Ammon's horn (tissue), 1 donor: ENCODE measurements around the gene SLC10A7.

Experiments
- DNase-seq: peaks from one replicate; pipeline ENCODE4 v3.0.0-alpha.2; 2016; ENCODE audit warnings: low spot score

SLC10A7 gene

DNA sequence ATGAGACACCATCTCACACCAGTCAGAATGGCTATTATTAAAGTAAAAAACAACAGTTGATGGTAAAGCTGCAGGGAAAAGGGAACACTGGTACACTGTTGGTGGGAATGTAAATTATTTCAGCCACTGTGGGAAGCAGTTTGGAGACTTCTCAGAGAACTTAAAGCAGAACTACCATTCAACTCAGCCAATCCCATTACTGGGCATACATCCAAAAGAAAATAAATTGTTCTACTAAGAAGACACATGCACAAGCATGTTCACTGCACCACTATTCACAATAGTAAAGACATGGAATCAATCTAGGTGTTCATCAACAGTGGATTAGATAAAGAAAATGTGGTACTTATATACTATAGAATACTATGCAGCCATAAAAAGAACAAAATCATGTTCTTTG lies 172.4 kb downstream of the SLC10A7 start:
- no peak for DNase-seq

DNA sequence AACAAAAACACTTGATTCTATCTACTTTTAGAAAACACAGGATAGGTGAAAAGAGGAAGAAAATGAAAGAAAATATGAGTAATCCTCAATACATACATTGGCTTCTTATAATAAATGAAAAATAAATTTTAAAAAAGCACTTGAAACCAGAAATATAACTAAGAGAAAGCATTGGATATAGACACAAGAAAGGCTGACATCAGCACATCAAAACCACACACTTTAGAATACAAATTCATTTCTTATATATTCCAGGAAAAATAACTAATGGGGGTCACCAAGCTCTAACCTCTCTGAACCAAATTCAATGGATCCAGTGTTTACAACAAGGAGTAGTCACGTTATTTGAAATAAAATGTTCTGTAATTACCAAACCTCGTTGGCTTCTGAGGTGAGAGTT lies 173.9 kb downstream of the SLC10A7 start:
- DNase-seq: no peak

DNA sequence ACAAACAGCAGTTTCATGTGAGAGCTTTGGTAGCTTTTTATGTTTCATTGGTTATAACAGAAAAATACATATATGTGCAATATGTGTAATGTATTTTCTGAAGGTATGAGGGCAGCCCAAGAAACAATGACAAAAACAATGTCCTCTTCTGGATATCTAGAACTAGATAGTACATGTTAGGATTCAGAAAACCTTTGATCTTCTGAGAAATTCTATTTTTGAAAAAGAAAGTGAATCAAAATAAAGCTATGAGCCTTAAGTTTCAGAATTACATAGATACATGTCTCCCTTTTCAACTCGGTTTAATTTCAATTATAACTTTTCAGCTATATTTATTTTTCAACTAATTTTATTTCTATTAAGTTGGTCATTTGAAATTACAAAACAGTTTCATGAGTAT lies 175.5 kb downstream of the SLC10A7 start:
- DNase-seq: no peak

DNA sequence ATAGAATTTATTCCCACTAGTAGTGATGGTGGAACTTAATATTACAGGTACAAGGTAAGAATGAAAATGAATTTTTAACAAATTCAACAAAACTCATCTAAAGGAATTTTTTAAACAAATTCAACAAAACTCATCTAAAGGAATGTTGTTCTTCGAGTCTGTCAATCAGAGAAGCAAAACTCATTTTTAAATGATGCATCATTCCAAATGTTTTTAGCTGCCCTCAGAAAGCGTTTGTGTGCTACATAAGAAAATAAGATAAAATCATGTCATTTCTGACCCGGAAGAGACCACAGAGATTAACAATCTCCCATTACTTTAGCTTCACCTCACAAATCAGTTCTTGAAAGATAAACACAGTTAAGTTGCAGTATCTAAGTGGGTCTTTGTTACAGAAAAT lies 178.0 kb downstream of the SLC10A7 start:
- no peak for DNase-seq

DNA sequence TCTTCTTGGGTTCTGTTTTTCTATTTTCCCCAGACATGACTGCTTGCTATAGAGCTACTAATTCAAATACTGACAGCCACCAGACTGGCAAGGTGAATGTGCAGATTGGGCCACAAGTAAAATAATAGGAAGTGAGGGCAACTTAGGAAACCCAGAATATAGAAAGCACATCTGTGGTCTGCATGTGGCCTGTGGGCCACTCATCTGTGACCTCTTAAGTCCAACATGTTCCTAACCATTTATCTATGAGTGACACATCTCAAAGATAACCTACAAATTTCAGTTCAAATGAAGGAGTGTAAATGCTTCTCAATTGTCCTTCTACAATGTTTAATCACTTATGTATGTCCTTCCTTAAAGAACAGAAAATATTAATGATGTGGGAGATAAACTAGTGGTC lies 178.5 kb downstream of the SLC10A7 start:
- no peak for DNase-seq

DNA sequence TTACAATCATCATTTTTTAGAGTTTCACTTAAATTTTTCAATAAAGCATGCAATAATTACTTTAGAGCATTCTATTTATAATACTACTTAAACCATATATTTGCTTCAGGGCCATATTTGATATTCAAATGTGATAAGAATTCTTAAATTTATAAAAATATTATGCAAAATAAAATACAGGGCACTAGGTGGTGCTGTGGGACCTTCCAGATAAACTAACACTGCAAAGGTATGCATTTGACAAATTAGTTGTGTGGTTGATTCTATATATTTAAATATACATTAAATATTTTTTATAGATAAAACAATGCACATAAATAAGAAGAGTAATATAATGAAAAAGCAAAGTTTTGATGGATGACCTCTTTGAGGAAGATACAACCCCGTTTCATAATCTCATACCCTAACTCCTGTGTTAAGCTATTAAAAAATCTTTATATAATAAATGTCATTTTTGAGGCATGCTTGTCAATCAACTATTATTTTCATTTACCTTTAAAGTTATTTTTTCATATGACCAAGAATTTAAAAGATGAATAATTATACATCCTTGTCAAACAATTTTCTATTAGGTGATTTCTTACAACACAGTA lies 179.0 kb downstream of the SLC10A7 start:
- DNase-seq: peak; percentile 7

- DNase-seq: no peak
Observed at GRCh38 chr4:146340798-146341197, 180.9 kb downstream of the SLC10A7 start.

GRCh38 chr4:146338512-146338911 lies 183.2 kb downstream of the SLC10A7 start:
- DNase-seq: no peak

DNA sequence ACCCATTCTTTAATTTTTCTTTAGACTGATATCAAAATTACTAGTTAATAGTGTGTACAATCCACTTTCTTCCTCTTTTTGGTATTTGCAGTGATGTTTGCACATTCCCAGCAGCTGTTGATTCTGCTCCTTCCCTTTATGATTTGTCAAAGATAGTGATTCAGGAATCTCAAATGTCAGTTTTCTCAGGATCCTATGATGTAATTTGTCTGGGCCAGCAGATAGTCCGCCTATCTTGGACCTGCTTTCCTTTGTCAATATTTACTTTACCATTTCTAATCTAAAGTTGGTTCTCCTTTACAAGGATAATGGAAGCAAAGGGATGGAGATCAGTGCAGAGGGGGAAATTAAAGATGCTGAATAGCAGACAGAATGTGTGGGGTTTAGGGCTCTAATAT lies 185.3 kb downstream of the SLC10A7 start:
- DNase-seq: no peak

DNA sequence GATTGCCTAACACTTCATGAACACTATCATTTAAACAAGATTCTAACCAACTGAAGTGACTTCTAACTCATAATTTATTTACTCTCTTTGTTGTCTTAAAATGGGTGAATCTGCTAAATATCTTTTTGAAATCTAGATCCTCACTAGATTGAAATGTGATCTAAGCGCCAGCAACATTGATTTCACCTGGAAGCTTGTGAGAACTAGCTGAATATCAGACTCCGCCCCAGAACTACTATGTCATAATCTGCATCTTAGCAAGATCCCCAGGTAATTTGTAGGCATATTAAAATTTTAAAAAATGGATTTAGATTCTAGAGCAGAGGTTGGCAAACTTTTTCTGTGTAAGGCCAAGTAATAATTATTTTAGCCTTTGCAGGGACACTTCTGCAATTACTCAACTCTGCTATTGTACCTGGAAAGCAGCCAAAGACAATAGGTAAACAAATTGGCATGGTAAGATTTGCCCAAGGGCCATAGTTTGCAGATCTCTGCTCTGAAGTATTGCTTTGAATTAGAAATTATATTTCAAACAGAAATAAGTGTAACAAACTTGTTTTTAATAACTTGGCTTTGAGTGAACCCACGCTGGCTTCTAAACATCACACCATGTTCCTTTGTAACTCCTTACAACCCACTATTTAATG lies 185.9 kb downstream of the SLC10A7 start:
- DNase-seq: no peak

DNA sequence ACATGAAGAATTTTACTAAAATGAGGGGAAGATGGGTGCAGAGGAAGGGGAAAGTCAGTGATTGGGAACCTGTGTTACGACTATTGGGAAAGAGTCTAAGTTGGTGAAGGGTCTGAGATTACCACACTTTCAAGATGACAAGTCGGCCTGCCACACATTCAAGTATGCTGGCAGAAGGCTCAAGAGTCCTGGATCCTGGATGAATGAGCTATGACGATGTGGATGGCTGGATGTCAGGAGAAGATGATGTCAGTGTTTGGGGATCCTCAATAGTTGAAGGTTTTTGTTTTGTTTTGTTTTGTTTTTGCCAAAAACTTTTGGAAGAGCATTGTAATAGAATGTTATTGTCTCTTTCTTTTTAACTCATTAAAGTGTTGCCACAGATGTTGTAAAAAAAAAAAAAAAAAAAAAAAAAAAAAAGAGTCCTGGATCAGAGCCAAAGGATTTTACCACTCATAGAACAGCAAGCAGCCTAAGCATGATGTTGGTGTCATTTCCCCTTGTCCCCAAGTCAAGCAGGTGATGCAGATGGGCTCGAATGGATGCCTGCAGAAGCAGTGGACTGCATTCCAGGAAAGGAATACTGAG lies 186.8 kb downstream of the SLC10A7 start:
- DNase-seq: no peak

- DNase-seq: no peak
Observed at GRCh38 chr4:146333895-146334262, 187.9 kb downstream of the SLC10A7 start.

DNA sequence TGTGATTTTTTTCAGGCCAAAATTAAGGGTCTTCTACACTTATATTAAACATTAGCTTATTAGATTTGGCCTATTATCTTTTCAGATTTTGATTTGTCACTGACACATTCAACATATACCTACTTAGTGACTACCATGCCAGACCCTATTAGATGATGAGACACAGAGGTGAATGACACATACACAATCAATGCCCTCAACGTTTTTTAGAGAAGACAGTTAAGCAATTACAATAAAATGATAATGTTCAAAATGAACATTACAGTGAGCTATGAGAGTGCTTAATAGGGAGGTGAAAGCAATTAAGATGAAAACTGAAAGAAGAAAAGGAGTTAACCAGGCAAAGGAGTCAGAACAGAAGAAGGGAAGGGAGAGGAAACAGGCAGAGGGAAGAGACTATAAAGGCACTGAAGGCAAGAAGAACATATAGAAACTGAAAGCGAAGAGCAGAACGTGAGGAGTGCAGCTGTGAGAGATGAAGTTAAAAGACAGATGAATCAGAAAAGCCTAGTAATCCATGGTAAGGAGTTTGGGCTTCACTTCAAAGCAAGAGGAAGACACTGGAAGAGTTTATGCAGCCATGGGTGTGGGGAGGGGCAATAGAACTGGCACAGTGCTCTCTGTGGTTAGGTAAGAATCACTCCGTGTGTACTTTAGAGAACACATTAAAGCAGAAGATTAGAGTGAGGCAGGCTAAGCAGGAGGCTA lies 188.4 kb downstream of the SLC10A7 start:
- DNase-seq: no peak

DNA sequence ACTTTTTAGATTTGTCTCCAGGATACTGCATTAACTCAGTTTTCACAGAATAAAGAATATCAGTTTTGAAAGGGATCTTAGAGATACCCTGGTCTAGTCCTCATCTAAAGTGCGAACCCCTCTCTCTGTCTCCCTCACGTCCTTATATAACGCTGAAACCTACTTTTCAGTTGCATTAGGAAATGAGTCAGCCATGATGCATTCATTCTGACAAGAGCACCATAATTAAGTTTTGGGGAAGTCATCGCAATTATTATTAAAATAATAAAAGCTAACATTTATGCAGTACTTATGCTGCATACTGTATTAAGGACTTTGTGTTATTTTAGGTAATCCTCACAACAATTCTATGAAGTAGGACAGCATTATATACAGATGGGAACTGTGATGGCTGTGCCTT lies 191.3 kb downstream of the SLC10A7 start:
- DNase-seq: no peak

DNA sequence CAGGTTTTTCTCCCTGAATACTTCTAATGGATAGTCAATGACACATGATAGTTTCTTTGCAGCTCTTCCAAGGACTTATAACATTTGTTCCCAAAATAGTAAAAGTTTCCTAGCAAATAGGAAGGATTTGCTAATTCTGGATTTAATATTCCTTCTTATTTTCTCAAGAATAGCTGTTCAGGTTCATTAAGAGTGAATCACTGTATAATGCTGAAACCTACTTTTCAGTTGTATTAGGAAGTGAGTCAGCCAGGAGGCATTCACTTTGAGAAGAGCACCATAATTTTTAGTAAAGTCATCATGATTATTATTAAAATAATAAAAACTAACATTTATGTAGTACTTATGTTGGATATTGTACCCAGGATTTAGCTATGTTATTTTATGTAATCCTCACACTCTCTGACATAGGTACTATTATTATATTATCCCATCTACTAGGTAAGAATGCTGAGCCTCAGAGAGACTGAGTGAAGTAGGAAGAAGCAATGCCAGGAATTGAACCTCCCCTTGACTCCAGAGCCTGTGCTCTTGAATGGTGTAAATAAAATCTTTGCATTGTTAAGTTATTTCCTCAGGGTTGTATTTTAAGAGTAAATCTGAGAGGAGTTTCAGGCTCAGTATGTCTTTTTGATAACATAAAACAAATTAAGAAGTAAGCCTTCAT lies 192.6 kb downstream of the SLC10A7 start:
- no peak for DNase-seq

GRCh38 chr4:146327859-146328650 lies 193.7 kb downstream of the SLC10A7 start:
- no peak for DNase-seq

GRCh38 chr4:146318894-146319293 lies 202.8 kb downstream of the SLC10A7 start:
- DNase-seq: no peak

- no peak for DNase-seq
Observed at GRCh38 chr4:146317783-146318182, 204.0 kb downstream of the SLC10A7 start.

- no peak for DNase-seq
Observed at GRCh38 chr4:146315184-146315583, 206.6 kb downstream of the SLC10A7 start.

GRCh38 chr4:146311238-146311970 lies 210.3 kb downstream of the SLC10A7 start:
- no peak for DNase-seq
